Uterus (tissue), 2 donors: ENCODE measurements around the gene TMEM219.

Experiments
- CTCF ChIP-seq, 4 experiments: fragments of 200-600 bp in 2 of 4; fragments of 450-650 bp in 2 of 4; sonication (generic) in 2 of 4; IDR thresholded peaks; one replicate each; pipeline ENCODE4 v1.5.1; 2016 to 2019; ENCODE audit warnings: antibody characterized with exemption in 4 of 4, mild to moderate bottlenecking in 2 of 4, moderate library complexity in 1 of 4
- POLR2A ChIP-seq, 2 donors: fragments of 450-650 bp; IDR thresholded peaks; one replicate each; pipeline ENCODE4 v1.6.1; 2016; ENCODE audit warnings: antibody characterized with exemption in 2 of 2, mild to moderate bottlenecking in 1 of 2, moderate library complexity in 1 of 2

- no peak for TF ChIP-seq CTCF (IDR thresholded peaks at IDR 0.05)
- TF ChIP-seq POLR2A (IDR thresholded peaks at IDR 0.05) = no peak
Measured at GRCh38 chr16:29962344-29962994, 590 bp downstream of the TMEM219 start.
